Skeletal muscle satellite cell (primary cell): ENCODE data around the gene POLA1.
A peak's percentile ranks its signal among the peaks of the same experiment; 100 is the strongest.

Source experiments
- H3K27me3 ChIP-seq: 2 replicates; pipeline ENCODE4 v1.7.0; 2013; ENCODE audit warnings: low read length; ENCODE audit not compliant: control insufficient read depth, insufficient read depth
- H3K36me3 ChIP-seq: 2 replicates; pipeline ENCODE4 v1.7.0; 2013; ENCODE audit warnings: mild to moderate bottlenecking, control low read depth, low read length; ENCODE audit not compliant: insufficient read depth
- H3K4me1 ChIP-seq: 2 replicates; pipeline ENCODE4 v1.7.0; 2013; ENCODE audit warnings: low read length; ENCODE audit not compliant: control insufficient read depth, insufficient read depth
- H3K4me2 ChIP-seq: 2 replicates; pipeline ENCODE4 v1.7.0; 2013; ENCODE audit warnings: mild to moderate bottlenecking, low read length
- H3K4me3 ChIP-seq: 2 replicates; pipeline ENCODE4 v1.7.0; 2013; ENCODE audit warnings: low read length
- H3K9ac ChIP-seq: 2 replicates; pipeline ENCODE4 v1.7.0; 2013; ENCODE audit warnings: mild to moderate bottlenecking, low read depth, low read length, moderate library complexity
- H3K9me3 ChIP-seq: replicated peaks from 2 replicates; pipeline ENCODE4 v1.7.0; 2013; ENCODE audit warnings: mild to moderate bottlenecking, control low read depth, low read length

Gene POLA1

GRCh38 chrX:25004485-25005032 is 310.8 kb downstream of the POLA1 start:
- Histone ChIP-seq H3K4me2 (peak overlapping the region; percentile 79), H3K9me3 (no peaks in the 10 kb centered on the region), H3K9ac (no peak overlapping the region), H3K36me3 (no peaks in the 10 kb centered on the region), H3K27me3 (peaks cover 45% of the 10 kb centered on the region), H3K4me3 (peak overlapping the region; percentile 60), H3K4me1 (peaks cover 5% of the 10 kb centered on the region)

- H3K4me2 ChIP-seq, result peak overlapping the region; percentile 79
- H3K4me3 ChIP-seq, result peak overlapping the region; percentile 60
- H3K4me1 ChIP-seq, result peaks cover 5% of the 10 kb centered on the region
- H3K9me3 ChIP-seq, result no peaks in the 10 kb centered on the region
- no peak overlapping the region for H3K9ac ChIP-seq
- H3K36me3 ChIP-seq, result no peaks in the 10 kb centered on the region
- H3K27me3 ChIP-seq, result peaks cover 45% of the 10 kb centered on the region
Measured at GRCh38 chrX:25005034-25005381, 311.3 kb downstream of the POLA1 start.

- no peaks in the 10 kb centered on the region for H3K36me3 ChIP-seq
- no peaks in the 10 kb centered on the region for H3K9me3 ChIP-seq
- peak overlapping the region; percentile 60 for H3K4me3 ChIP-seq
- H3K27me3 ChIP-seq, result peaks cover 49% of the 10 kb centered on the region
- H3K9ac ChIP-seq, result no peak overlapping the region
- H3K4me2 ChIP-seq, result peak overlapping the region; percentile 79
- peaks cover 5% of the 10 kb centered on the region for H3K4me1 ChIP-seq
Measured at GRCh38 chrX:25005382-25006185, 311.9 kb downstream of the POLA1 start.

- Histone ChIP-seq H3K9me3 (no peaks in the 10 kb centered on the region), H3K27me3 (peaks cover 59% of the 10 kb centered on the region), H3K4me2 (no peak overlapping the region), H3K9ac (no peak overlapping the region), H3K4me3 (no peak overlapping the region), H3K4me1 (peaks cover 5% of the 10 kb centered on the region), H3K36me3 (no peaks in the 10 kb centered on the region)
Measured at GRCh38 chrX:25006586-25007058, 312.9 kb downstream of the POLA1 start.

GRCh38 chrX:25007059-25008053 is 313.6 kb downstream of the POLA1 start:
- no peaks in the 10 kb centered on the region for H3K36me3 ChIP-seq
- no peaks in the 10 kb centered on the region for H3K9me3 ChIP-seq
- H3K4me1 ChIP-seq, result peaks cover 5% of the 10 kb centered on the region
- H3K27me3 ChIP-seq, result peaks cover 67% of the 10 kb centered on the region
- H3K4me2 ChIP-seq, result no peak overlapping the region
- H3K9ac ChIP-seq, result no peak overlapping the region
- H3K4me3 ChIP-seq, result no peak overlapping the region

GRCh38 chrX:25009407-25009806 is 315.7 kb downstream of the POLA1 start:
- Histone ChIP-seq H3K9me3 (no peaks in the 10 kb centered on the region), H3K4me1 (peaks cover 5% of the 10 kb centered on the region), H3K4me2 (no peak overlapping the region), H3K36me3 (no peaks in the 10 kb centered on the region), H3K4me3 (no peak overlapping the region), H3K27me3 (peaks cover 72% of the 10 kb centered on the region), H3K9ac (no peak overlapping the region)

- Histone ChIP-seq H3K4me3 (no peak overlapping the region), H3K27me3 (peaks cover 65% of the 10 kb centered on the region)
Measured at GRCh38 chrX:25010784-25011588, 317.3 kb downstream of the POLA1 start.

GRCh38 chrX:25011589-25012432 is 318.1 kb downstream of the POLA1 start:
- H3K27me3 ChIP-seq, result peaks cover 65% of the 10 kb centered on the region
- H3K36me3 ChIP-seq, result no peaks in the 10 kb centered on the region
- H3K9ac ChIP-seq, result no peak overlapping the region
- H3K4me1 ChIP-seq, result no peaks in the 10 kb centered on the region
- peak overlapping the region; percentile 65 for H3K4me2 ChIP-seq
- no peak overlapping the region for H3K4me3 ChIP-seq
- H3K9me3 ChIP-seq, result no peaks in the 10 kb centered on the region

More at GRCh38 chrX:25010784-25011588, 317.3 kb downstream of the POLA1 start:
- H3K4me1 ChIP-seq, result no peaks in the 10 kb centered on the region
- no peaks in the 10 kb centered on the region for H3K9me3 ChIP-seq
- H3K9ac ChIP-seq, result no peak overlapping the region
- H3K36me3 ChIP-seq, result no peaks in the 10 kb centered on the region
- H3K4me2 ChIP-seq, result no peak overlapping the region

GRCh38 chrX:25012433-25012735 is 318.7 kb downstream of the POLA1 start:
- H3K9me3 ChIP-seq, result no peaks in the 10 kb centered on the region

More at GRCh38 chrX:25012433-25012735, 318.7 kb downstream of the POLA1 start:
- Histone ChIP-seq H3K4me3 (no peak overlapping the region), H3K9ac (no peak overlapping the region), H3K36me3 (no peaks in the 10 kb centered on the region), H3K4me2 (peak overlapping the region; percentile 65), H3K27me3 (peaks cover 65% of the 10 kb centered on the region), H3K4me1 (no peaks in the 10 kb centered on the region)
